ENCODE data around the gene TRIM3. TPM values are rescaled to one million over a fixed set of nuclear protein-coding genes. Genes with fewer than 3 reads are reported as not detected.

The TRIM3 gene
- total and polyA plus RNA-seq, 2 of the 4 experiments (the other 2 are of a cell fraction), result 13.8 to 22.3 TPM

- H3K56ac ChIP-seq (ENCODE audit: extremely low read depth, insufficient read depth, low read length), result no peak overlapping the region
- TF ChIP-seq RFX5 (IDR thresholded peaks at IDR 0.05; ENCODE audit: low read depth, low read length) (no peak), MAFK (IDR thresholded peaks at IDR 0.05; ENCODE audit: low read depth, low read length) (no peak), POLR2A (IDR thresholded peaks at IDR 0.05; ENCODE audit: low read depth, low read length) (no peak), USF2 (IDR thresholded peaks at IDR 0.05; ENCODE audit: low read depth, low read length) (no peak), CEBPB (IDR thresholded peaks at IDR 0.05; ENCODE audit: low read depth, low read length) (no peak), NFE2L2 (IDR thresholded peaks at IDR 0.05; ENCODE audit: low read depth, low read length) (no peak), RAD21 (IDR thresholded peaks at IDR 0.05; ENCODE audit: low read length) (no peak)
- no peak overlapping the region for H3K4me3 ChIP-seq (ENCODE audit: insufficient read depth, low read depth, low read length)
- no peak for ATAC-seq (ENCODE audit: low read depth)
- no peak overlapping the region for H2BK120ac ChIP-seq (ENCODE audit: low read depth, low read length)
- no peaks in the 10 kb centered on the region for H3K9me3 ChIP-seq (ENCODE audit: control insufficient read depth, insufficient read depth, low read length)
- H4K91ac ChIP-seq (ENCODE audit: insufficient read depth, low read depth, low read length), result no peak overlapping the region
- CTCF ChIA-PET, result interaction anchor here (1.3 kb wide), 1 partner anchor 18 kb away, joined by 3 read pairs; no protein-coding TSS in a partner anchor
- no peak overlapping the region for H3K27ac ChIP-seq (ENCODE audit: insufficient read depth, low read length)
- H2BK15ac ChIP-seq (ENCODE audit: low read depth, low read length), result no peak overlapping the region
- H4K5ac ChIP-seq (ENCODE audit: low read depth, low read length), result no peak overlapping the region
- H3K4ac ChIP-seq (ENCODE audit: low read depth, low read length), result no peak overlapping the region
- H3K79me1 ChIP-seq (ENCODE audit: low read depth in 1 of 2, low read length in 2 of 2), result peaks cover 19 to 20% of the 10 kb centered on the region in 2 experiments
- no CpG with 5 or more reads among the region's 6 CpGs for WGBS, 2 experiments (ENCODE audit: extremely low coverage in 2 of 2, insufficient read length in 1 of 2)
- POLR2A ChIA-PET (ENCODE audit: unreplicated experiment), result no interaction called here
- H3K14ac ChIP-seq (replicated peaks; ENCODE audit: low read depth, low read length), result no peak overlapping the region
- H2AK9ac ChIP-seq (replicated peaks; ENCODE audit: low read depth, low read length, poor library complexity), result no peak overlapping the region
- H2BK5ac ChIP-seq (ENCODE audit: low read depth, low read length, poor library complexity, severe bottlenecking), result no peak overlapping the region
- no peak for DNase-seq
- H4K20me1 ChIP-seq (ENCODE audit: insufficient read depth, low read length), result no peaks in the 10 kb centered on the region
- H2AFZ ChIP-seq (replicated peaks; ENCODE audit: low read length, poor library complexity), result no peak overlapping the region
- H3K36me3 ChIP-seq (ENCODE audit: control insufficient read depth, insufficient read depth, low read length), result peaks cover 11% of the 10 kb centered on the region
- intact Hi-C loops (cut with micrococcal nuclease), result no loop called here
- H3K18ac ChIP-seq (ENCODE audit: low read depth, low read length), result no peak overlapping the region
- H4K8ac ChIP-seq (ENCODE audit: low read depth in 2 of 2, low read length in 2 of 2), result no peak overlapping the region
- no peak overlapping the region for H3K9ac ChIP-seq (ENCODE audit: low read depth, low read length)
- H3K27me3 ChIP-seq (ENCODE audit: control insufficient read depth, insufficient read depth, low read length), result no peaks in the 10 kb centered on the region
- dilution Hi-C loops (cut with HindIII; ENCODE audit: low sequenced_read_pairs, unreplicated experiment), result no loop called here
- no peak overlapping the region for H3K4me2 ChIP-seq (ENCODE audit: low read depth, low read length)
- no peak overlapping the region for H3K23ac ChIP-seq (ENCODE audit: low read depth, low read length)
- in situ Hi-C loops (cut with MboI; ENCODE audit: low sequenced_read_pairs), result no loop called here
- no peak overlapping the region for H2BK20ac ChIP-seq (ENCODE audit: low read depth, low read length)
- H3K9me1 ChIP-seq (ENCODE audit: insufficient read depth, low read length), result no peaks in the 10 kb centered on the region
- no peak overlapping the region for H2AK5ac ChIP-seq (ENCODE audit: low read depth, low read length)
- no peaks in the 10 kb centered on the region for H3K4me1 ChIP-seq (ENCODE audit: control insufficient read depth, insufficient read depth, low read length)
- no TSS peak for BruUV-seq (replicated peaks)
Measured at GRCh38 chr11:6488342-6488741, 14.6 kb upstream of the TRIM3 start.
